CD4-positive, alpha-beta T cell treated with Interleukin-6 for 4 hours (primary cell): Measurements from ENCODE around the gene SIPA1L3.
"Not testable (repeated sequence)": the region's sequence is repeated elsewhere in the genome, so short reads cannot be mapped to it uniquely, and the experiment has no call there.

Experiments
- DNase-seq: peaks from one replicate; pipeline ENCODE4 v3.0.0-alpha.2; 2020; ENCODE audit warnings: mixed read lengths

Gene SIPA1L3

GRCh38 chr19:38024992-38025908 is 118.2 kb downstream of the SIPA1L3 start:
- no peak for DNase-seq

GRCh38 chr19:38025909-38026307 is 118.9 kb downstream of the SIPA1L3 start:
- no peak for DNase-seq

- DNase-seq = no peak
Measured at GRCh38 chr19:38028913-38029510, 122.0 kb downstream of the SIPA1L3 start.

GRCh38 chr19:38030001-38030400 is 123.0 kb downstream of the SIPA1L3 start:
- DNase-seq = not testable (repeated sequence)

GRCh38 chr19:38030686-38031422 is 123.8 kb downstream of the SIPA1L3 start:
- no peak for DNase-seq

GRCh38 chr19:38031423-38031770 is 124.4 kb downstream of the SIPA1L3 start:
- no peak for DNase-seq

- DNase-seq = no peak
Measured at GRCh38 chr19:38032151-38032550, 125.1 kb downstream of the SIPA1L3 start.

GRCh38 chr19:38032951-38033350 is 125.9 kb downstream of the SIPA1L3 start:
- no peak for DNase-seq

GRCh38 chr19:38033658-38034491 is 126.9 kb downstream of the SIPA1L3 start:
- no peak for DNase-seq

- no peak for DNase-seq
Measured at GRCh38 chr19:38034492-38034860, 127.5 kb downstream of the SIPA1L3 start.

- DNase-seq = no peak
Measured at GRCh38 chr19:38035515-38036495, 128.8 kb downstream of the SIPA1L3 start.

- no peak for DNase-seq
Measured at GRCh38 chr19:38036707-38037611, 130.0 kb downstream of the SIPA1L3 start.

GRCh38 chr19:38039966-38040365 is 133.0 kb downstream of the SIPA1L3 start:
- no peak for DNase-seq

- no peak for DNase-seq
Measured at GRCh38 chr19:38042132-38042531, 135.1 kb downstream of the SIPA1L3 start.

- DNase-seq = no peak
Measured at GRCh38 chr19:38043649-38044144, 136.7 kb downstream of the SIPA1L3 start.

- no peak for DNase-seq
Measured at GRCh38 chr19:38044267-38045111, 137.5 kb downstream of the SIPA1L3 start.

- no peak for DNase-seq
Measured at GRCh38 chr19:38045554-38046253, 138.7 kb downstream of the SIPA1L3 start.

- peak; percentile 17 for DNase-seq
Measured at GRCh38 chr19:38046254-38047048, 139.4 kb downstream of the SIPA1L3 start.
